CD14-positive monocyte (primary cell): ENCODE data around the gene COL4A1. TPM values are rescaled to one million over a fixed set of nuclear protein-coding genes. Genes with fewer than 3 reads are reported as not detected.

ENCODE experiments used
- DNase-seq, 3 donors: peaks; one replicate each; pipeline ENCODE4 v3.0.0-alpha.2; 2011 to 2022
- H2AFZ ChIP-seq: 2 replicates; pipeline ENCODE4 v1.6.0; 2012; ENCODE audit warnings: mild to moderate bottlenecking, low read depth, low read length, inconsistent platforms; ENCODE audit not compliant: insufficient read depth, poor library complexity, severe bottlenecking
- H3K27ac ChIP-seq, 2 donors: 1 replicate in 1 of 2; 2 replicates in 1 of 2; pipeline ENCODE4 v1.5.1; 2012 to 2013; ENCODE audit warnings: low read length in 2 of 2, control low read depth in 1 of 2, inconsistent platforms in 1 of 2, low read depth in 1 of 2, mild to moderate bottlenecking in 1 of 2
- H3K27me3 ChIP-seq, 2 donors: one replicate each; pipeline versions ENCODE4 v1.6.0 to v1.6.1; 2011 to 2013; ENCODE audit warnings: low read length in 2 of 2; ENCODE audit not compliant: control insufficient read depth in 2 of 2, insufficient read depth in 2 of 2
- H3K36me3 ChIP-seq, 2 donors: replicated peaks in 1 of 2; 1 replicate in 1 of 2; 2 replicates in 1 of 2; pipeline versions ENCODE4 v1.5.1 to v1.6.1; 2012 to 2013; ENCODE audit warnings: low read length in 2 of 2, control low read depth in 1 of 2, inconsistent platforms in 1 of 2, mild to moderate bottlenecking in 1 of 2; ENCODE audit not compliant: insufficient read depth in 2 of 2, control insufficient read depth in 1 of 2
- H3K4me1 ChIP-seq, 2 donors: 1 replicate in 1 of 2; 2 replicates in 1 of 2; pipeline versions ENCODE4 v1.5.1 to v1.6.1; 2012 to 2013; ENCODE audit warnings: low read length in 2 of 2, control low read depth in 1 of 2, inconsistent platforms in 1 of 2, mild to moderate bottlenecking in 1 of 2, moderate library complexity in 1 of 2; ENCODE audit not compliant: insufficient read depth in 2 of 2, control insufficient read depth in 1 of 2
- H3K4me2 ChIP-seq: replicated peaks from 2 replicates; pipeline ENCODE3; 2012; ENCODE audit warnings: low read length, moderate library complexity, mild to moderate bottlenecking; ENCODE audit not compliant: poor library complexity, severe bottlenecking; ENCODE audit errors: extremely low read depth
- H3K4me3 ChIP-seq, 3 experiments: fragments of 200-600 bp in 1 of 3; sonication (generic) in 1 of 3; replicated peaks in 1 of 3; 1 replicate in 2 of 3; 2 replicates in 1 of 3; pipeline ENCODE4 v1.5.1; 2011 to 2013; ENCODE audit warnings: low read length in 3 of 3, mild to moderate bottlenecking in 3 of 3, control low read depth in 2 of 3, low read depth in 2 of 3, inconsistent platforms in 1 of 3, moderate library complexity in 1 of 3
- H3K79me2 ChIP-seq: 2 replicates; pipeline ENCODE4 v1.6.0; 2012; ENCODE audit warnings: mild to moderate bottlenecking, control low read depth, inconsistent platforms, low read length, moderate library complexity; ENCODE audit not compliant: insufficient read depth
- H3K9ac ChIP-seq: 2 replicates; pipeline ENCODE4 v1.6.0; 2017; ENCODE audit warnings: low read length, mild to moderate bottlenecking; ENCODE audit not compliant: insufficient read depth, poor library complexity, severe bottlenecking
- H3K9me3 ChIP-seq, 2 donors: replicated peaks in 1 of 2; 1 replicate in 1 of 2; 2 replicates in 1 of 2; pipeline versions ENCODE4 v1.5.1 to v1.6.1; 2012 to 2013; ENCODE audit warnings: low read length in 2 of 2, control low read depth in 1 of 2; ENCODE audit not compliant: control insufficient read depth in 1 of 2, insufficient read depth in 1 of 2
- H4K20me1 ChIP-seq: 2 replicates; pipeline ENCODE4 v1.6.0; 2012; ENCODE audit warnings: mild to moderate bottlenecking, low read length, control low read depth, moderate library complexity; ENCODE audit not compliant: insufficient read depth
- H3K27ac Mint-ChIP-seq, 7 donors: one replicate each; pipeline ENCODE4 v1.8.0; 2020; ENCODE audit warnings: mild to moderate bottlenecking in 7 of 7, mixed read lengths in 7 of 7, moderate library complexity in 6 of 7, inconsistent platforms in 2 of 7
- H3K27me3 Mint-ChIP-seq, 3 donors: one replicate each; pipeline ENCODE4 v1.8.0; 2021 to 2022; ENCODE audit warnings: low read depth in 3 of 3, mild to moderate bottlenecking in 3 of 3, mixed read lengths in 3 of 3, moderate library complexity in 3 of 3, inconsistent platforms in 1 of 3
- H3K36me3 Mint-ChIP-seq, 2 donors: one replicate each; pipeline ENCODE4 v1.8.0; 2020; ENCODE audit warnings: mixed read lengths in 2 of 2, inconsistent platforms in 1 of 2, mild to moderate bottlenecking in 1 of 2
- H3K4me1 Mint-ChIP-seq: one replicate; pipeline ENCODE4 v1.8.0; 2020; ENCODE audit warnings: mild to moderate bottlenecking, mixed read lengths
- H3K4me3 Mint-ChIP-seq, 2 donors: one replicate each; pipeline ENCODE4 v1.8.0; 2020; ENCODE audit warnings: mild to moderate bottlenecking in 2 of 2, mixed read lengths in 2 of 2, moderate library complexity in 1 of 2
- H3K9me3 Mint-ChIP-seq, 7 donors: one replicate each; pipeline ENCODE4 v1.8.0; 2020 to 2022; ENCODE audit warnings: mixed read lengths in 7 of 7, mild to moderate bottlenecking in 6 of 7, moderate library complexity in 6 of 7, inconsistent platforms in 2 of 7
- WGBS: methylation state at CpG from one replicate; pipeline ENCODE4 v1.1.5; 2013; ENCODE audit warnings: missing lambda C conversion rate; ENCODE audit not compliant: insufficient coverage; 5-methylcytosine and 5-hydroxymethylcytosine counted together
- intact Hi-C, 2 donors: fragments of 100-400 bp; cut with micrococcal nuclease; formaldehyde crosslinking; loops; one replicate each; pipeline versions ENCODE4 v1.15.0 to v1.15.1; 2023
- polyA plus RNA-seq, 3 donors: library from polyadenylated mRNA; depleted of rRNA in 1 of 3; unstranded in 2 of 3; stranded (reverse) in 1 of 3; fragments of 300-500 nt in 2 of 3; fragments of >200 nt in 1 of 3; fragmentation: Illumina TruSeq in 2 of 3; gene quantifications; 1 replicate in 2 of 3; 2 replicates in 1 of 3; pipeline ENCODE4 v1.2.3, GENCODE V29; 2012 to 2021
- TF ChIP-seq, protein P1 (sequence below): fragments of 200-600 bp; IDR thresholded peaks from one replicate; pipeline ENCODE4 v1.8.0; 2022; ENCODE audit warnings: antibody characterized with exemption, mild to moderate bottlenecking

COL4A1 gene
- polyA plus RNA-seq, 3 donors: 0.16 to 0.25 TPM; not detected in 1

DNA sequence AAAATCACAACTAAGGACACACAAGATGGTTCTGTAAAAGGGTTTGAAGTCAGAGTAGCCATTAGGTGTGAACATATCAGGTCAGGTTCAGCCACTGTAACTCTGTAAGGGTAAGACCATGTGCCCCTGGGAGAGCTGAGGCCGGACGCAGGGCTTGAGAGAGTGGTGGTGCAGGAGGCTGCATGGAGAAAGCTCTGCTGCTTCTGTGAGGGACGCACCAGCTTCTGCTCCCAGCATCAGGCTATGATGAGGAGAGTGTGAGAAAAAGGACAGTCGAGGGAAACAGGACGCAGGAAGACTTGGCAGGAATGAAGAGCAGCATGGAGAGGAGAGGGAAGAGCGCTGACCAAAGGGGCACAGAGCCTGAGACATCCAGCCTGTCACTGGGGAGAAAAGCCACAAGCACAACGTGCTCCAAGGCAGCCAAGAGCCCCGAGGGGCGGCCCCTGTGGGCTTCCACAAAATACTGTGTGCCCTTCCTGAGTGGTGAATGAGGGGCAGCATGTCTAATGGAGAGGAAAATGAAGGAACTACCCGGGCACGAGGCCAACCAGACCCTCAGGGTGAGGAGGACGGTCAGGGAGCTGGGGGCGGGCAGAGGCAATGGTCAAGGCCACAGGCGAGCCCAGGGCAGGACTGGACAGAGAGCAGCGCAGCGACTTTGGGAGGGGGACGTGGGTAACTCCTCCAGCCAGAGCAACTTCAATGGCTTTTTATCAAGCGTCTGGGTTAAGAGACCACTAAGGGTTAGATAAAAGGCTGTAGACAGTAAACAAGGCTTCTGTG is 107.7 kb downstream of the COL4A1 start:
- no peaks in the 10 kb centered on the region for H3K27me3 ChIP-seq
- no peak overlapping the region for H3K4me2 ChIP-seq
- peak overlapping the region; percentile 21 for H2AFZ ChIP-seq
- no peak overlapping the region for H3K4me3 ChIP-seq
- no peaks in the 10 kb centered on the region for H3K9me3 ChIP-seq
- no peaks in the 10 kb centered on the region for H3K9me3 Mint-ChIP-seq
- H3K36me3 Mint-ChIP-seq: no peaks in the 10 kb centered on the region
- 69% methylated on average over 18 of the region's 18 CpGs for WGBS
- peaks cover 5 to 6% of the 10 kb centered on the region in 2 donors for H3K4me1 ChIP-seq
- TF ChIP-seq, protein P1, sequence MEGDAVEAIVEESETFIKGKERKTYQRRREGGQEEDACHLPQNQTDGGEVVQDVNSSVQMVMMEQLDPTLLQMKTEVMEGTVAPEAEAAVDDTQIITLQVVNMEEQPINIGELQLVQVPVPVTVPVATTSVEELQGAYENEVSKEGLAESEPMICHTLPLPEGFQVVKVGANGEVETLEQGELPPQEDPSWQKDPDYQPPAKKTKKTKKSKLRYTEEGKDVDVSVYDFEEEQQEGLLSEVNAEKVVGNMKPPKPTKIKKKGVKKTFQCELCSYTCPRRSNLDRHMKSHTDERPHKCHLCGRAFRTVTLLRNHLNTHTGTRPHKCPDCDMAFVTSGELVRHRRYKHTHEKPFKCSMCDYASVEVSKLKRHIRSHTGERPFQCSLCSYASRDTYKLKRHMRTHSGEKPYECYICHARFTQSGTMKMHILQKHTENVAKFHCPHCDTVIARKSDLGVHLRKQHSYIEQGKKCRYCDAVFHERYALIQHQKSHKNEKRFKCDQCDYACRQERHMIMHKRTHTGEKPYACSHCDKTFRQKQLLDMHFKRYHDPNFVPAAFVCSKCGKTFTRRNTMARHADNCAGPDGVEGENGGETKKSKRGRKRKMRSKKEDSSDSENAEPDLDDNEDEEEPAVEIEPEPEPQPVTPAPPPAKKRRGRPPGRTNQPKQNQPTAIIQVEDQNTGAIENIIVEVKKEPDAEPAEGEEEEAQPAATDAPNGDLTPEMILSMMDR: no peak
- peaks cover 2 to 15% (median 12%) of the 10 kb centered on the region in 3 donors for H3K27me3 Mint-ChIP-seq
- H3K9ac ChIP-seq: no peak overlapping the region
- peaks cover 4% of the 10 kb centered on the region for H3K4me1 Mint-ChIP-seq
- DNase-seq: no peak
- no peak overlapping the region for H3K4me3 Mint-ChIP-seq
- no peaks in the 10 kb centered on the region for H3K79me2 ChIP-seq
- no peaks in the 10 kb centered on the region for H4K20me1 ChIP-seq
- H3K27ac ChIP-seq: no peak overlapping the region
- intact Hi-C loops: no loop called here
- H3K27ac Mint-ChIP-seq: peak overlapping the region in 1 of 7 donors; percentile 32
- no peaks in the 10 kb centered on the region for H3K36me3 ChIP-seq

DNA sequence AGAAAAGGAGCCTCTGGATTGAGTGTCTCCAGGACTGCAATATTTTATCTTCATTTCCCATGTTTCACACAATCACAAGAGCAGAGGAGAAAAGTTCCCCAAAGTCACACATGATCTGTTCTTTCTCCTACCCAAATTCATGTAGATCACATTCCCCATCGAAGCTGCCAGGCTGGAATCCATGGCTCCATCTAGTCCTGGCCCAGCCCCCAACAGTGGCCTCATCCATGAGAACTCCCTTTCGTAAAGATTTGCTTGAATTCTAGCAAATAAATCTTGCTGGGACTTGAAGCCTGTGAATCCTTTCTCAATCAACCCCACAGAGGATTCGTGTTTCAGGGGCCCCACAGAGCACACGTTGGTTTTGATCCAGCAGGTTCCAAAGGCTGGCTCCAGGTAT is 109.5 kb downstream of the COL4A1 start:
- H3K27me3 Mint-ChIP-seq: peaks cover 7 to 26% (median 19%) of the 10 kb centered on the region in 3 donors

More for the DNA sequence above, 109.5 kb downstream of the COL4A1 start:
- Histone ChIP-seq H3K9ac (no peak overlapping the region), H3K27ac (no peak overlapping the region), H3K79me2 (no peaks in the 10 kb centered on the region), H2AFZ (no peak overlapping the region), H3K4me3 (no peak overlapping the region), H3K27me3 (no peaks in the 10 kb centered on the region), H3K36me3 (no peaks in the 10 kb centered on the region), H3K4me2 (no peak overlapping the region), H4K20me1 (no peaks in the 10 kb centered on the region), H3K4me1 (peaks cover 5 to 6% of the 10 kb centered on the region in 2 donors), H3K9me3 (no peaks in the 10 kb centered on the region)
- WGBS: 90% methylated on average over 4 of the region's 4 CpGs
- H3K9me3 Mint-ChIP-seq: no peaks in the 10 kb centered on the region
- TF ChIP-seq, protein P1: no peak
- intact Hi-C loops: no loop called here
- DNase-seq: no peak
- H3K27ac Mint-ChIP-seq: no peak overlapping the region
- no peak overlapping the region for H3K4me3 Mint-ChIP-seq
- H3K36me3 Mint-ChIP-seq: no peaks in the 10 kb centered on the region
- H3K4me1 Mint-ChIP-seq: peaks cover 4% of the 10 kb centered on the region
